Measurements from ENCODE around the gene CDKN1C.

The CDKN1C gene

GRCh38 chr11:2885678-2886081, at the start of gene CDKN1C:
CDKN1C (minus strand) TSS chr11:2885775; CDS start chr11:2885456, 319 bp downstream.
- no peak for DNase-seq

GRCh38 chr11:2934611-2935239, 49.1 kb upstream of the CDKN1C start:
- DNase-seq, result no peak

GRCh38 chr11:2934021-2934550, 48.5 kb upstream of the CDKN1C start:
- no peak for DNase-seq

- DNase-seq, result no peak
Measured at GRCh38 chr11:2933375-2934020, 47.9 kb upstream of the CDKN1C start.

GRCh38 chr11:2932850-2933251, 47.3 kb upstream of the CDKN1C start:
- DNase-seq, result no peak

GRCh38 chr11:2931771-2932738, 46.5 kb upstream of the CDKN1C start:
- no peak for DNase-seq

- no peak for DNase-seq
Measured at GRCh38 chr11:2931420-2931746, 45.8 kb upstream of the CDKN1C start.

- DNase-seq, result no peak
Measured at GRCh38 chr11:2930704-2931419, 45.3 kb upstream of the CDKN1C start.

- DNase-seq, result no peak
Measured at GRCh38 chr11:2929950-2930703, 44.6 kb upstream of the CDKN1C start.

- no peak for DNase-seq
Measured at GRCh38 chr11:2929531-2929949, 44.0 kb upstream of the CDKN1C start.

GRCh38 chr11:2928605-2929530, 43.3 kb upstream of the CDKN1C start, which contains the start of gene PHLDA2:
PHLDA2 (minus strand) TSS chr11:2929420; CDS start chr11:2929364, 56 bp downstream.
- DNase-seq, result no peak

GRCh38 chr11:2927851-2928604, 42.5 kb upstream of the CDKN1C start:
- DNase-seq, result no peak

GRCh38 chr11:2927121-2927800, 41.7 kb upstream of the CDKN1C start:
- DNase-seq, result no peak

- no peak for DNase-seq
Measured at GRCh38 chr11:2926611-2927051, 41.1 kb upstream of the CDKN1C start.

- DNase-seq, result no peak
Measured at GRCh38 chr11:2924821-2925675, 39.5 kb upstream of the CDKN1C start.

GRCh38 chr11:2924381-2924780, 38.8 kb upstream of the CDKN1C start:
- no peak for DNase-seq

GRCh38 chr11:2923446-2924375, 38.1 kb upstream of the CDKN1C start:
- DNase-seq, result no peak

Data from cortex of kidney (tissue), 1 donor.